GM18519 (cell line): Measurements from ENCODE around the gene IGFBP5.

Experiments
- ATAC-seq: cut with Tn5 transposase; IDR thresholded peaks from one replicate; pipeline ENCODE4 v1.9.1; 2021; ENCODE audit warnings: mild to moderate bottlenecking, moderate library complexity; ENCODE audit not compliant: unreplicated experiment, low FRiP score

Gene IGFBP5, protein sequence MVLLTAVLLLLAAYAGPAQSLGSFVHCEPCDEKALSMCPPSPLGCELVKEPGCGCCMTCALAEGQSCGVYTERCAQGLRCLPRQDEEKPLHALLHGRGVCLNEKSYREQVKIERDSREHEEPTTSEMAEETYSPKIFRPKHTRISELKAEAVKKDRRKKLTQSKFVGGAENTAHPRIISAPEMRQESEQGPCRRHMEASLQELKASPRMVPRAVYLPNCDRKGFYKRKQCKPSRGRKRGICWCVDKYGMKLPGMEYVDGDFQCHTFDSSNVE

DNA sequence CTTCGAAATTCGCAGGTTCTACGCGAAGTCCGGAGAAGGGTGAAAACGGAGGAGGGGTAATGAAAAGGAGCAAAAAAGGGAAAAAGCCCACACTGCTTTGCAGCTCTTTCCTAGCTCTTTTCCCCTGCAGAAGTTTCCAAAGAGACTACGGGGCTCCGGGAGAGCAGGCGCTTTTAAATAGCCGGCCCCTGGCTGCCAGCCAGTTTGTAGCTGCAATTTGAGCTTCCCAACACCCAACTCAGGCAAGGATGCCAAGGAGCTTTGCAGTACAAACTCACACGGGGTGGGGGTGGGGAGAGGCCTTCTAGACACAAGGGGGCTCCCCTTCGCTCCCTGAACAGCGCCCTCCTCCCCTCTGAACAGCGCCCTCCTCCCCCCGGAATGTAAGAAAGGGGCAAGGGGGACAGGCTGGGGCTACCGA lies at the start of gene IGFBP5:
Gene IGFBP5 (minus strand): TSS at position 149 of the 421 bp plus-strand sequence. CDS start 774 bp downstream, outside the sequence.
- no peak for ATAC-seq

DNA sequence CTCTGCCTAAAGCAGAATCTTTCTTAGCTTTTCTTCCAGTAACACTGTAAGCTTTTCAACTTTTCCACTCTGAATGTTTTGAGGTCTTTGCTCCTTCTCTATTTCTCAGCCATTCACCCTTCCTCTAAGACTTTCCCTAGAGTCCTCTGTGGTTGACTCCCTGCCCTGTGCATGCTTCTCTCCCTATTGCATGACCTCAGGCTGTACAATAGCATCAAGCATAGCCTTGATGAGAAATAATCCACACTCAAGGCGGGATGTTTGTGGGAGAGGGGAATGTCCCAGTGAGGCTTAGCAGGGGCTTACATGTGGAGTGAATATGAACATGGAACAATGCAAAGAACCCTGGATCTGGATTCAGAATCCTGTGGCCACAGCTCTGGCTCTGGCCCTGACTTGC lies 48.4 kb upstream of the IGFBP5 start:
- ATAC-seq, result no peak

DNA sequence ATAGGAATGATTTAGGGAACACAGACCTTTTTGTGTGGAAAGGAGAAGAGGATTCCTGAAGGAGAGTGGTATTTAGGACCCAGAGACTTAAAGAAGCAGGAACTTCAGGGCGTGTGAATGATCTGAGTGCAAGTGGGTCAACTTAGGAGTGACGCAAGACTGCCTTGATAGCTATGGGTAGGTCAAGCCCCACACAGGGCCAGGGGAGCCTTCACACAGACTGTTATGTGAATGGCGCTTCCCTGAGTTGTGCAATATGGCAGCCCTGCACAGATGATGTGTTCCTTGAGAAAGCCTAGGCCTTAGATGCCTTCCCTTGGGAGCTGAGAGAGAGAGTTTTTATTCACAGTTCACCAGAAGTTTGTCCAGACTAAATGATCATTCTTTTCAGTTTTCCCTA lies 47.1 kb upstream of the IGFBP5 start:
- ATAC-seq, result no peak

DNA sequence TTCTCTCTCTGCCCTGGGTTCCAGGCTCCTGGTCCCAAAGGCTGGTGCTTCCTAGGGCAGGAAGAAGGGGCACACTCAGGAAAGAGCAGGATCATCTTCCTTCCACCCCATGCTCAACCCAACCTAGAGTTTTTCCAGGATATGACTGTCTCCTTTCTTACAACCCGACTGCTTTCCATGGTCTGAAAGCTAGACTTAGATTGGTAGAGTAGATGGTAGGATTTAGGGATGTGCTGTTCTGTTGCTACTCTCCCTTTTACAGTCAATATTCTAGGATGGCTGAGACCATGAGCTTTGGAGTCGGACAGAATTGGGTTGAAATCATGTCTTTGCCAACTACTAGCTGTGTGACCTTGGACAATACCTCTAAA lies 45.9 kb upstream of the IGFBP5 start:
- ATAC-seq, result no peak

DNA sequence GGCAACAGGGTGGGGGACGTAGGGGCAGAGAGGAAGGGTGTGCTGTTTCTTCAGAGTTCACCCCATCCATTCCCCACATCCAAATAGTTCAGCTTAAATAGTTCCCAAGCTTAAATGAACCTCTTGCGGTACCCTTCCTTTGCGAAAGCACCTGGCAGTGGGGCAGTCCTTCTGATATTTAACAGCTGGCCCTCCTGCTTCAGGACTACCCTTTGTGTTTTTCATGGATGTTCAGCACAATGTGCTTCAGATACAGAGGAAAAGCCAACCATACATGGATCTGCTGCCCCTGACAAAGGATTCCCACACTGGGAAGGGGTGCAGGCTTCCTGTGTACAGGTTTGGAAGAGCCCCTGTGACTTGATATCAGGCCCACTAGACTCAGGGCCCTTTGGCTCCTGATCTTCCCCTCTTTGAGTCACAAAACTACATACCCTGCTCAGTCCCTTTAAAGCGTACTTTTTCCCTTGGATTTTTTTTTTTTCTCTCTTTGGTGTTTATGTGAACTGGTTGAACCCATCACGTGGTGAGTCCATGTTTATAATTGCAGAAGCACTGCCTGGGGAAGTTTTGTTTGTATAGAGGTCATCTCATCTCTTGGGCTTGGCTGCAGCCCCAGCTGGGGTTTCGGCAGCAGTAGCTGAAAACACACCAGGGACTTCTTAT lies 45.3 kb upstream of the IGFBP5 start:
- ATAC-seq, result no peak

DNA sequence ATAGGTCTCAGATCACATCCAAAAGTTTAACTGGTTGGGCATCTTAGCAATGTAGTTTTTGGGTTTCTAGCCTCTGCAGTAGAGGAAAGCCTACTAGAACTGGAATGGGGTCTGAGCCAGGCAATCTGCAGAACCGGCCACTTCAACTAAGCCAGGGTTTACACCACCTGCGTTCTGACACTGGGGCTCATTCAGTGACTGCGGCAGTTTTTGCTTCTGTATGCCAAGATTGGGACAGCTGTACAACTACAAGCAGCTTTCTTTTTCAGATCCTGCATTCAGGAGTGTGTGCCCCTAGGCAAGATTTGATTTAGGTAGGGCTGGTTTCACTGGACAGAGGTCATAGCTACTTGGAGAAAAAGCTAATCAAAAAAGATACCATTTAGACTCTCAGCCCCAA lies 43.7 kb upstream of the IGFBP5 start:
- ATAC-seq, result no peak

DNA sequence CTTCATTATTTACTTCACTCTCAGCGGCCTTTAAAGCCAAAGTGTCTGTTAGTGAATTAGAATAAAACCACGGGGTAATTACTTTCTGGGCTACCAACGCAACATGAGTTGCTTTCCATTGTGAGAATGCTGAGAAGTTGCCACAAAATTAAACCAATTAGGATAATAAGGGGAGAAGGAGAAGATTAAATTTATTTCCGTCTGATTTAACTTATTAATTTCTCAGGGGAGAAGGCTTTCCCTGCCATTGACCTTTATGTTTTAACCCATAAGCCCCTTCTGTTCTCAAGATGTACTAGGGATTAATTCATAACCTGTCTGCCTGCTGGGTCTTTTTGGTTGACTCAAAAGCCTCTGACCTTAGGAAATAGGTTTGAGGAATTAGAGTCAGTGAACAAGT lies 42.3 kb upstream of the IGFBP5 start:
- ATAC-seq, result no peak

DNA sequence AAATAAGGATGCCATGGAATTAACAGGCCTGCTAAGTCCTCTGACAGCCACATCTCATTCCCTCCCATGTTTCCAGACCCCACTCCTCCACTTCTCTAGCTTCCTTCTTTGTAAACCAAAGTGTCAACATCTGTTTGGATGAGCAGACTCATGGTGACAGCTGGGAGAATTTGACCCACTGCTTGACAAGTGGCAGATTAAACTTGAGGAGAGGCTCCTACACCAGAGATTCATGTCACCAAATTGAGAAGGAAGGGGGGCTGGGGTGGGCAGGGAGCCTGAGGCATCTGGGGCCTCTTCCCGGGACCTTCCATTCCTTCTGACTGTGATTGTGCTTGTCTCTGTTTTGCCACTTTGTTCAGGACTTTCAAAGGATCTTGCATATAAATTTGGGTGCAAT lies 41.0 kb upstream of the IGFBP5 start:
- ATAC-seq, result no peak

DNA sequence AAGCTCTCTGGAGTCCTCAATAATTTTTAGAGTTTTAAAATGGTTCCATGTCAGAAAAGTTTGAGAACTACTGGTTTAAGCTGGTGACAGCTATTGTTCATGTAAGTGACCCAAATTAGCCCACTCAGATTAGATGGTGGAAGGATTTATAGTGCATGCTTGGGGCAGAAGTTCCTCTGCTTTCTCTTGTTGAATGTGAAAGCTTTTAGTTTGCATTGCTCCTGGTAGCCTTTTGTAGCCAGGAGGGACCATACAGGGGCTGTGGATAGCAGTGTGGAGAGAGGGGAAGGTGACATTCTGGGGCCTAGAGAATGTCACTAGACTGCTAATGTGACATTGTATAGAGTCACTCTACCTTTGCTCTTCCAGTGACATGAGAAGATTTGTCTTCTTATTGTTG lies 40.3 kb upstream of the IGFBP5 start:
- ATAC-seq, result no peak

DNA sequence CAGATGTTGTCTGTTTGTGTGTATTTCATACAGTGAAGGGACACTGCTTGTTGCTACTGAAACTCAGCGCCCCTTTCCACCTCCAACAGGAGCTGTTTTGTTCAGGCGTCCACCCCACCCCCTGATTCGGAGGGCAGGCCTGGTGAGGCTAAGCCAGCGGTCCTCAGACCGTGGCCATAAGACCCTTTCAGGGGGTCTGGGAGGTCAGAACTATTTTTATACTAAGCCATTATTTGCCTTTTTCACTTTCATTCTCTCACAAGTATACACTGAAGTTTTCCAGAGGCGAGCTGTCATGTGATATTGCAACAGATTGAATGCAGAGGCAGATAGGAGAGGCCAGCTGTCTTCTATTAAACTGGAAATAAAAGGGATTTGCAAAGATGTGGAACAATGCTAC lies 39.7 kb upstream of the IGFBP5 start:
- no peak for ATAC-seq

DNA sequence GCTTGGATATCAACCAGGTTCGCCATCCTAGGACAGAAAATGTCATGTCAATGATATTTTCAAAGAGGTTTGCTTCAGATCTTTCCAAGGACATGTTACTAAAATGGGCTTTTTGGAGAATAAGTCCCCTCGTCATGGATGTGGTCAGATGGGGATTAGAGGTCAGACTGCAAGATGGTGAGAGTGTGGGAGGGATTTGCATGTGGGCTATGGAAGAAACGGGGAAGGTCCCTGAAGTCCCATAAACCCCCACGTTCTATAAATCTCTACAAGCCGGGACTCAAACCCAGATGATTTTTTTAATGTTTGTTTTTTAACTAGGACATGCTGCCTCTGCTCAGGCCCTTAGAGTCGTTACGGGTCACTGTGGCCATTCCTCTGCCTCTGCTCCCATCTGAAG lies 37.7 kb upstream of the IGFBP5 start:
- no peak for ATAC-seq

DNA sequence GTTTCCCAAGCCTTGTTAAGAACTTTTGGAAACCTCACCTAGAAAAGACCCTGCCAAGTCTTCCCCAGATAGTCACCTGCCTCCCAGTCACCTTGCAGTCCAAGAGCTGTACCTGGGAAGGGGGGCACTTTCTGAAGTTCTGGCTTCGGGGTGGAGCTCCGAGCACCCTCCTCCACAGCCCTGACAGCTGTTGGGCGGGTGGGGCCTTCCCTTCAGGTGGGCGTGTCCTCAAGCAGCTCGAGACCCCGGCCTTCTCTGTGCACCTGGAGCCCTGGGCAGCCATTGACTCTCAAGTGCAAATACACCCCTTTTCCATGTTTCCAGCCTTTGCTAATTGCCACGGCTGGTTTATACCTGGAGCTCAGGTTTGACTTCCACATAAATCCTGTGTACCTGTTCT lies 37.0 kb upstream of the IGFBP5 start:
- ATAC-seq, result no peak

DNA sequence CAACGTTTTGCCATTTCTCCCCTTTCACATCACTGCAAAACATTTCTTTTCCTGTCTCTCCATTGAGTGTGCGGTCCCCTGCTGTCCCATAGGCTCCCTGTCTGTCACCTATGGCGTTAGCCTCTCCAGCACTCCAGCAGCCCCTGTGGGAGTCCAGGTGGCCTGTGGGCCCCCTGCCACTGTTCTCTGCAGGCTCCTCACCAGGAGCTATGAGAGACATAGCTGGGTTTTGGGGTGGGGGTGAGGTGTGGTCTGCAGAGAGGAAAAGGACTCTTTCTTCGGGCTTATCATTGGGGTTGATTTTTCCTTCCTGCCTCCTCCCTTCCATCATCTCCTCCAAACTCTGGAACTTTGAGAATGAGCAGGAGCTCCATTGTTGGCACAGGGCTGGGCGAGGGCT lies 36.1 kb upstream of the IGFBP5 start:
- no peak for ATAC-seq

DNA sequence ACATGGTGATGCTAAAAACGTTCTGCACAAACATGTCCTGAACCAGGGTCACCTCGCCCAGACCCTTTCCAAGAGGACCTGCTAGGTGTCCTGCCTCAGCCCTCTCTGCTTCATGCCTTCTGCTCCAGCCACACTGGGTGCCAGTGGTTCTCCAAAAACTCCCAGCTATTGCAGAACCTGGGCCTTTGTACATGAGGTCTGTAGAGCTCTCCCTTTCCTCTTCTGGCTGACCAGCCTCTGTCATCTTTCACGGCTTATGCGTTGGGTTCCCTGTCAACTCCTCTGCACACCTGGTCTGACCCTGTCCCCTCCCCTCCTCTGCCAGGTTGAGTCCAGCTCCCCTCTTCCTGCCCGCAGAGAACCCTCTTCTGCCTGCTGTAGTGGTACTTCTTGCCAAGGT lies 35.5 kb upstream of the IGFBP5 start:
- ATAC-seq, result no peak

DNA sequence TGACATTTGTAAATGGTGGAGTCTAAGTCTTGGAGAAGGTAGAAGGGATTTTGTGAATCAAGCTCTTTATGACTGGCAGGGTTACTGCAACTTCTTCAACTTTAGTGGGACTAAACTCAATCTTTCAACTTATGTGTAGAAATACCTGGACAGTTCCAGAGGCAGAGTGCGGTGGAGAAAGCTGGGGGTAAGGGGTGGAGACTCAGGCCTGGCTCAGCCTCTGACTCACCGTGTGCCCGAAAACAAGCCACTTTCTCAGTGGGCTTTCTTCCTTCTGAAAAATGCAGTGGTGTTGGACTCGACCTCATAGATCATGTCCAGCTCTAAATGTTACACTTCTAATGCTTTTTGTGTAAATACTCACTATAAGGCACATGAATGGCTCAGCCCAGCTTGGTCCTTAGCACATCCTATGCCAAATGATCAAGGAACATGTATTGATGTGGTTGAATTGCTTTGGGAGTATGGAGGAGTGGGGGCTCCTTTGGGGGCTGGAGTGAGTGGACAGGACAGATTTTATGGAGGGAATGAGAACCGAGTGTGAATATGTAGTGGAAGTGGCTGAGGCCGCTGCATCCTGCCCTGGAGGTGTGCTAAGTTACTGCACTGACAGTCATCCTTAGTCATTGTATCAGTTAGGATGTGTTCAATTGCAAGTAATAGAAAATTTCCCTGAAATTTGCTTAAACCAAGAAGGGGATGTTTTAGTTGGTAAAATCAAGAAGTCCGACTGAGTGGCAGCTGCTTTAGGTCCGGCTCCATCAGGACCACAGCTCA lies 32.2 kb upstream of the IGFBP5 start:
- ATAC-seq, result no peak

DNA sequence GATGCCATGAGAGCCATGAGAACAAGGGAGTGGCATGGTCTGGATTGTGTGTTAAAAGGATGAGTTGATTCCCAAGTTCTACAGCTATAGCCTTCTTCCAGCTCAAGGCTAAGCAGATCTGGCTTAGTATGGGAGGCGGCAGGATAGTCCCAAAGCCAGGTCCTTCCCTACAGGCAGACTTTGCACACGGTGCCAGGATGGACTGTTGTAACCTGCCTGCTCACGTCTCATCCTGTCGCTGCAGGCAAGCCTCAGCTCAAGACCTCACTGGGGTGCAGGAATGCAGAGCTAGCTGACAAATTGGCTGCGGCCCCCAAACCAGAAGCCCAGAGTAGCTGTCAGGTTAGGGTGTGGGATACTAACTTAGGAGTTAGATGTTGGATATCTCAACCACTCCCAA lies 28.8 kb upstream of the IGFBP5 start:
- no peak for ATAC-seq

DNA sequence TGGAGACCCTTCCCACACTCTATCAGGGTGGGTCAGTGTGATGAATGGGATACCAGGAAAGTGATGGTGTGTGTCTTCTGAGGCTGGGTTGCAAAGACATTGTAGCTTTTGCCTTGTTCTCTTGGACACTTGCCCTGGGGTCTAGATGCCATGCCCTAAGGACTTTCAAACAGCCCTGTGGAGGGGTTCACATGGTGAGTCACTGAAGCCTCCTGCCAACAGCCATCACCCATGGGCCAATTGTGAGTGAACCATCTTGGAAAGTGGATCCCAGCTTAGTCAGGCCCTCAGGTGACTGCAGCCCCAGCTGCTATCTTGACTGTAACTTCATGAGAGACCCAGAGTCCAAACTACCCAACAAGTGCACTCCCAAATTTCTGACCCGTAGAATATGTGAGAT lies 25.8 kb upstream of the IGFBP5 start:
- no peak for ATAC-seq

DNA sequence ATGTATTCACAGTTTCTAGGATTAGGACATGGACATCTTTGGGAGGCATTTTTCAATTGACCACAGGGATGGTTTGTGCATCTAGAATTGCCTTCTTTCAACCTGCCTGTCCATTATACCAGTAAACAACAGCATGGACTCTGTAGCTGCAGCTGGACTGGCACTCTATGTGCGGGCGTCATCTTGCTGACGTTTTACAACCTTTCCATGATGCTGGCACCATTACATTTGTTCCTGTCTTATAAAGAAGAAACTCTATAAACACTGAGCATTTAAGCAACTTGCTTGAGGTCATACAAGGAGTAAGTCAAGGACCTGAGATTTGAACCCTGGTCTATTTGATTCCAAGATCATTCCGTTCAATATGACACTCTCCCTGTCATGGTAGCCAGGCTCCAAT lies 25.4 kb upstream of the IGFBP5 start:
- no peak for ATAC-seq

DNA sequence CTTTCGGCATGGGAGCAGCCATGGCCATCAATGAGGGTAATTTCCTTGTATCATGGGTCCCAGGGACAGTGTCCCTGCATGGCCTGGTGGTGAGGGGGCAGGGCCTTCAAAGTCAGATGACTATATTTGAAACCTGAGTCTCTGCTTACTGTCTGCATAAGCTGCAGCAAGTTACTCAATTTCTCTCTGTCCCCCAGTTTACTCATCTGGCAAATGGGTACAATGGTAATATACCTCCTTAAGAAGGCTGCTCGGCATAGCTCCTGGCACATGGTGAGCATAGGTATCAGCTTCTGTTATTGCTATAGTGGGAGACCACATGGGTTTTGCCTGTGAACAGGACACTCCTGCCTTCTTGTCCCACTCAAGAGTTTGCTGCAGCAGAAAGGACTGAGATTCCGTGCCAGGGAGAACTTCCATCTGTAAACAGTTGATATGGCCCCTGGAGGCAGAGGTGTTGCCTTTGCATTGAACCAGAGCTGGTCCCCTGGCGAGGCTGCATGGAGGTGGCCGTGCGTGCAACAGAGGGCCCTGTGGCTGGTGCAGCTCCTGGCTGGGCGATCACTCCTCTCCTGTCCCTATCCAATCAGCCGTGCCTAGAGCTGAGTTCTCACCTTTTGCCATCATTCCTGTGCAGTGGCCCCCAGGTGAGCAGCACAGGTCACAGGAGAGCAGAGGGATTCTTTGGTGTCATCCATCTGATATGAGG lies 22.7 kb upstream of the IGFBP5 start:
- no peak for ATAC-seq

DNA sequence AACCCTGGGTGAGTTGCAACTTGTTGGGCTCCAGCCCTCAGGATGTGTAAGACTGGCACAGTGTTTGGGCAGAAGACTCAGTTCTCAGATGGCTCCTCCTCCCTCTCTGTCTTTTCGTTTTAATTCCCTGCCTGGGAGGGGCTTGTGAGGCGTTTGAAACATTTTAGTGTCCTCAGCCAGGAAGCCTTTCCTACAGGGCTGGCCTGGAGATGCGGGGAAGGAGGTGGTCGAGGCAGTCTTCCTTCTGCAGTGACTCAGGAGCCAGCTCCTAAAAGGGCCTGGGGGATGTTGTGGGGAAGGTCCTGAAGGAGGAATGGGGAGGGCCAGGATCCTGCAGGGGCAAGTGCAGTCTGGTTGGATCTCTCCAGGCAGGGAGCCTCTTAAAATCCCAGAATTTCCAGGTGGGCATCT lies 22.1 kb upstream of the IGFBP5 start:
- no peak for ATAC-seq

DNA sequence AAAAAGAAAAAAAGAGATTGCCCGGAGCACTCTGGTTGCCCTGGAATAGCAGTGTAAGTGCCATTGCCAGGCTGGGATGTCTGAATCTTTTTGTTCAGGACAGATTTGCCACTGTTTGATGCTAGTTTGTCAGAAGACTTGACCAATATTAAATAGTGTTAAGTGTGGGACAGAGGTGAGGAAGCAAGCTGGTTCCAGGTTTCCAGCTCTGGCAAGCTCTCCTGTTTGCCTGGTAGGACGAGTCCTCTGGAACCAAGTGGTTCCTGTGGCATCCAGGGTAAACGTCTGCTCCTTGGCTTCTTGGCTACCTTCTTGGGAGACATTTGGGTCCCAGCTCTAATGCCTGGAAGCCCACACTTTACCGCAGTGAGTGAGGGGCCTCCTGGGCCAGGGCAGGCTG lies 20.8 kb upstream of the IGFBP5 start:
- ATAC-seq, result no peak
